Fibroblast of lung (primary cell): Measurements from ENCODE around the gene ATXN1.

Source experiments
- CTCF ChIP-seq, 2 donors: IDR thresholded peaks in 1 of 2; conservative IDR thresholded peaks in 1 of 2; 1 replicate in 1 of 2; 2 replicates in 1 of 2; pipeline ENCODE4 v1.5.1; 2011 to 2012; ENCODE audit warnings: low read length in 2 of 2, control low read depth in 1 of 2, inconsistent platforms in 1 of 2, low read depth in 1 of 2, mild to moderate bottlenecking in 1 of 2
- EZH2 ChIP-seq: IDR thresholded peaks from 2 replicates; pipeline ENCODE4 v1.5.1; 2012; ENCODE audit warnings: low read length, control low read depth, mild to moderate bottlenecking; ENCODE audit errors: missing control alignments

GRCh38 chr6:16377470-16377869, 383.8 kb downstream of the ATXN1 start:
- TF ChIP-seq CTCF (conservative IDR thresholded peaks at IDR 0.05 in 1 of 2, IDR thresholded peaks at IDR 0.05 in 1 of 2; ENCODE audit: low read depth in 1 of 2, low read length in 2 of 2) (no peak), EZH2 (no peak)
